Measurements from ENCODE around the gene SLC39A7.

DNA sequence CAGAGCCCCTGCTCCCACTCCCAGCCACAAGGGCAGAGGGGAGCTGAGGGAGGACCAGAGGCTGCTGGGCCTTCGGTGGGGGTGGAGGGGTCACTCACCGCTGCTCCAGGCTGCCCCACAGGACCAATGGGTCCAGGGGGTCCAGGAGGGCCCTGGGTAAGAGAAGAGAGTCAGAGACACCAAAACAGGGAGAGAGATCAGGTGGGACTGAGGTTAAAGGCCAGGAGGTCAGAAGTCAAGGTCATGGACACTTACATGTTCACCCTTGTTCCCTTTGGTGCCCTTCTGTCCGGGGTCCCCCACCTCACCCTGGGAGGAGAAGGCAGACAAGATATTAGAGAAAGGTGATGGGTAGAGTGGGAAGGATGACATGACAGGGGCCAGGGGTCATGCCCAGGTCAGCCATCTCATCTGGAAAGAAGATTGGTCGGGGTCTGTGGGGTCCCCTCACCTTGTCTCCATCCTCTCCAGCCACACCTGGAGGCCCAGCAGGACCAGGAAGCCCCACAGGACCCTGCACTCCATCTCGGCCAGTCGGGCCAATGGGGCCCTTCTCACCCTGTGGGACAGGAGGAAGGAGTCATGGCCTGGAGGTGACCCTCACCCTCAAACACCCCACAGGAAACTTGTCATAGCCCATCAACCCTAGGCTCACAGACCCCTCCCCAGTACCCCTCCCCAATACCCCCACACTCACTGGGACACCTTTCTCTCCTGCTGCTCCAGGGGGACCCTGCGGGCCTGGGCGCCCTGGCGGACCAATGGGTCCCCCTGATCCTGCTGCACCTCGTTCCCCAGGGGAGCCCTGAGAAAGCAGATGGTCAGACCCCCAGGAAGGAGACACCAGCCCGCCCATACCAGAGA is 29.4 kb upstream of the SLC39A7 start:
- TF ChIP-seq, protein P1, sequence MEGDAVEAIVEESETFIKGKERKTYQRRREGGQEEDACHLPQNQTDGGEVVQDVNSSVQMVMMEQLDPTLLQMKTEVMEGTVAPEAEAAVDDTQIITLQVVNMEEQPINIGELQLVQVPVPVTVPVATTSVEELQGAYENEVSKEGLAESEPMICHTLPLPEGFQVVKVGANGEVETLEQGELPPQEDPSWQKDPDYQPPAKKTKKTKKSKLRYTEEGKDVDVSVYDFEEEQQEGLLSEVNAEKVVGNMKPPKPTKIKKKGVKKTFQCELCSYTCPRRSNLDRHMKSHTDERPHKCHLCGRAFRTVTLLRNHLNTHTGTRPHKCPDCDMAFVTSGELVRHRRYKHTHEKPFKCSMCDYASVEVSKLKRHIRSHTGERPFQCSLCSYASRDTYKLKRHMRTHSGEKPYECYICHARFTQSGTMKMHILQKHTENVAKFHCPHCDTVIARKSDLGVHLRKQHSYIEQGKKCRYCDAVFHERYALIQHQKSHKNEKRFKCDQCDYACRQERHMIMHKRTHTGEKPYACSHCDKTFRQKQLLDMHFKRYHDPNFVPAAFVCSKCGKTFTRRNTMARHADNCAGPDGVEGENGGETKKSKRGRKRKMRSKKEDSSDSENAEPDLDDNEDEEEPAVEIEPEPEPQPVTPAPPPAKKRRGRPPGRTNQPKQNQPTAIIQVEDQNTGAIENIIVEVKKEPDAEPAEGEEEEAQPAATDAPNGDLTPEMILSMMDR (conservative IDR thresholded peaks at IDR 0.05; ENCODE audit: low read length), result no peak
- no peak for TF ChIP-seq EZH2phosphoT487 (IDR thresholded peaks at IDR 0.05; ENCODE audit: borderline replicate concordance)

Measured in Loucy (cell line).